HuH-7 (cell line): ENCODE data around the gene ANKRD50.

Experiments
- DNase-seq: peaks from one replicate; pipeline ENCODE4 v3.0.0; 2011; ENCODE audit warnings: low spot score

Gene ANKRD50, protein sequence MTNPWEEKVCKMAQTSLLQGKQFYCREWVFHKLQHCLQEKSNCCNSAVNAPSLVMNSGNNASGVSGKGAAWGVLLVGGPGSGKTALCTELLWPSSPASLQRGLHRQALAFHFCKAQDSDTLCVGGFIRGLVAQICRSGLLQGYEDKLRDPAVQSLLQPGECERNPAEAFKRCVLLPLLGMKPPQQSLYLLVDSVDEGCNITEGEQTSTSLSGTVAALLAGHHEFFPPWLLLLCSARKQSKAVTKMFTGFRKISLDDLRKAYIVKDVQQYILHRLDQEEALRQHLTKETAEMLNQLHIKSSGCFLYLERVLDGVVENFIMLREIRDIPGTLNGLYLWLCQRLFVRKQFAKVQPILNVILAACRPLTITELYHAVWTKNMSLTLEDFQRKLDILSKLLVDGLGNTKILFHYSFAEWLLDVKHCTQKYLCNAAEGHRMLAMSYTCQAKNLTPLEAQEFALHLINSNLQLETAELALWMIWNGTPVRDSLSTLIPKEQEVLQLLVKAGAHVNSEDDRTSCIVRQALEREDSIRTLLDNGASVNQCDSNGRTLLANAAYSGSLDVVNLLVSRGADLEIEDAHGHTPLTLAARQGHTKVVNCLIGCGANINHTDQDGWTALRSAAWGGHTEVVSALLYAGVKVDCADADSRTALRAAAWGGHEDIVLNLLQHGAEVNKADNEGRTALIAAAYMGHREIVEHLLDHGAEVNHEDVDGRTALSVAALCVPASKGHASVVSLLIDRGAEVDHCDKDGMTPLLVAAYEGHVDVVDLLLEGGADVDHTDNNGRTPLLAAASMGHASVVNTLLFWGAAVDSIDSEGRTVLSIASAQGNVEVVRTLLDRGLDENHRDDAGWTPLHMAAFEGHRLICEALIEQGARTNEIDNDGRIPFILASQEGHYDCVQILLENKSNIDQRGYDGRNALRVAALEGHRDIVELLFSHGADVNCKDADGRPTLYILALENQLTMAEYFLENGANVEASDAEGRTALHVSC (N-terminal part only)

GRCh38 chr4:124712372-124713184, at the start of gene ANKRD50:
Gene ANKRD50, minus strand, starts transcription at chr4:124712732. Its CDS starts 2,221 bp downstream, at chr4:124710511.
- DNase-seq, result peak; percentile 57

GRCh38 chr4:124757126-124757525, 44.6 kb upstream of the ANKRD50 start:
- no peak for DNase-seq

DNA sequence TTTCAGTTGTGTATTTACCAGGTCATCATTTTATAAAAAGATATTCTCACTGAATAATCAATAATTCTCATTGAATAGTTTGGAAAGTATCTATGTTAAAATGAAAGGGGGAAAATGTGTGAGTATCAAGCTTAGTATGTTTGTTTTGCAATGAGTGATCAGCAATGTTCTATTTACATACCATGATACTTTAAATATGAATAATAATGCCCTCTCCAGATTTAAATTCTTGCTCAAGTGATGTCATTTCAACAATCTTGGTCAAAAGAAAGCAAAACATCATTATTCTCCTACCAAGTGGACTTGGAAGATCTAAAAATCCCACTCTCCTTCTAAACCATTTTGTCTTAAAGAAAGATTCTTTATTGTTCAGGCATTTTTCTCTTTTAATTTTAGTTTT, 42.1 kb upstream of the ANKRD50 start:
- no peak for DNase-seq

DNA sequence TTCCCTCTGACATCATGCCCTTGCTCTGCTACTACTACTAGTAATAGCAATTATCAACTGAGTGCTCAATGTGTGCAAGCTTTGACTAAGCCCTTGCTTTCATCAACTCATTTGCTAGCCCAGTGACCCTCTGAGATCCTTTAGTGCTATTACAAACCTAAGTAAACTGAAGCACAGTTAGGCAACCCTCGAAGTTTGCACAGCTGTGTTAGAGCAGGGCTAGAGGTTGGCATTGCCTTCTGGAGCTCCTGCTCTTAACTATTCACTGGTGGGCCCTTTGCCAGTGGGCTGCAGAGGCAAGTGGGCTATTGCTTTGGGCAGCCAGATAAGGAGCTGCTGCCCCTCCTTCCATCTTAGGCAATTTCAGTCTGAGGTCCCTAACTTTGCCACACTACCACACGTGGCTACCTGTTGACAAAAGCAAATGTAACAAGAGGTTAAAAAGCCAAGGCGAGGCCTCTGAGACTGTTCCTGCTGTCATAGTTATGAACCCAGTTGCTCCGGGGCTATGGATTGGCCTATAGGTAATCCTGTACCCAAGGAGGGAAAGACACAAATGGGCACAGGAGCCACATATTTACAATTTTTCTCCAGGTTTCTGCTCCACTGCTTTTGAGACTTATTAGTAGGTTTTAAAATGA, 41.5 kb upstream of the ANKRD50 start:
- peak; percentile 39 for DNase-seq

- no peak for DNase-seq
Measured at GRCh38 chr4:124749421-124749820, 36.9 kb upstream of the ANKRD50 start.

DNA sequence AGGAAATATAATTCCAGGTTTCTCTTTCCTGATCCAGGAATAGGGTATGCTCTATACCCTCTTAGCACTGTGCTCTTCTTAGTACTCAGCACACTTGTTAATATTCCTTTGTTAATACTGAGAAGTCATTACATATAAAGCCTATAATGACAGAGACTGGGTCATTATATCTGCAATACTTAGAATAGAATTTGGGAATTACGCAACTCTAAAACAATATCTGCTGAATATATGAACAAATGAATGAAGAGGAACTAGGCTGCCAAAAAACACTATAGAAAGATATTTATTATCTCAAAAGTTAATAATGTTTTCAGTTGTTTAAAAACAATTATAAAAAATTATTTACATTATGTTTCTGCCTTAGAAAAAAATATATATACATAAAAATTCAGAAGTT, 36.4 kb upstream of the ANKRD50 start:
- no peak for DNase-seq

DNA sequence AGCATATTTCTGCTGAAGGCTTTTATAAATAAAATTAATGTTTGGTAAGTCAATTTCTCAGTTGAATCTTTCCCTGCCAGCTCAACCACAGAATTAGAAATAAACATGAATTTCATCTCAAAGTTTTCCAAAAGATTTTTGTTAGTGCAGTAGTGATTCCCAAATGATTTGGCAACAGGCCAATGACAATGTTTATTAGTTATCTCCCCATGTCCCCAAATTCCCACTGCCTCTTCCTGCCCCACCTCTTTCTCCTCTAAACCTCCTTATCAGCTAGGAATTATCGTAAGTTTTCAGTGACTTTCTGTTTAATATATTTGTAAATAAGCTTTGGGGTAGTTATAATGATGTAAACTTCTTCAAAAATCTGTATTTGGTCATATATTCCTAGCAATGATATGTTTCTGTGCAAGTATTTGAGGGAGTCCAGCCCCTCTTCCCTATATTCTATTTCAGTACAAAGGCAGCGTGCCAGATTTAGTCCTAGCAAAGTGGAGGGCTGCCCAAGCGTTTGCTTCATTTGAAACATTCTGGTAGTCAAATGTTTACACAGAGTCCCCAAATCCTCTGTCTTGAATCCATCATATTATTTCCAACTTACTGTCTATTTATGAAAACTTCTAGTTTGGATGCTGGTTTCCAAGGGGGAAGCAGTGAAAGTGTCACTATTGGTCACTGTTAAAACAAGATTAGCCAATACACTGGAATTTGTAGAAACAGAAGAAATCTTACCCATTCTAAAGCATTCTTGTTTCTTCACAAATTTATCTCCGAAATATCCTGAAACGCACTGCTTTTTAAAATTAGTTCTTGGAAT, 33.7 kb upstream of the ANKRD50 start:
- no peak for DNase-seq

GRCh38 chr4:124743711-124744110, 31.2 kb upstream of the ANKRD50 start:
- DNase-seq, result no peak

- DNase-seq, result no peak
Measured at GRCh38 chr4:124740501-124740900, 28.0 kb upstream of the ANKRD50 start.

DNA sequence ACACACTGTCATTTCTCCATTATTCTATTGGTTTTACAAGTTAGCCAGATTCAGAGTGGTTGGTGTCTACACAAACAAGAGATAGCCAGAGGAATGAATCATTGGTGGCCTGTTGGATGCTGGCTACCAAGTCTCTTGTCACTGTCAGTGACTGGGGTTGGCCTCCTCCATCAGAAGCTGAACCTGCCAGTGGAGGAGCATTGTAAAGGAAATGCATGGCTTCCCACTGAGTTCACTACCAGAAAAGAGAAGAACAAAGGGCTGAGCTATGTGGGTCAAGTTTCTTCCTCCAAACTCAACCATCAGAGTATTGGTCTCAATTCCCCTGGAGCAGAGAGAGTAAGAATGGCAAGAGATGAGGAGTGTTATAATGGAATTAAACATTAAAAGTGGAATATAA, 26.5 kb upstream of the ANKRD50 start:
- DNase-seq, result no peak

DNA sequence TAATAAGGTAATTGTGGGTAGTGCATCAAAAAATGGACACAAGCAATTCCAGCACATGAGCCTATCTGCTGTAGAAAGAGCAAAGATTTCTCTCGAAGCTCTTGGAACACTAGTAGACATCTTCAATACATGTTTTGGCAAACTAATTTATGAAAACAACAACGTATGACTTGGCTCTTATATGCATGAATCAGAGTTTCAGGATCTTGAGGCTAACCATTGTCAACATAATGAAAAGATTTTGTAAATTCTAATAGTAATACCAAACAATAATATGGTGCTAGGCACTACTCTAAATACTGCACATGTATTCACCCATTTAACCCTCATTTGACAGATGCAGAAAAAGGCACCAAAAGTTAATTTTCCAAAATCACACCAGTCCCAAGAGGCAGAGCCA, 25.1 kb upstream of the ANKRD50 start:
- no peak for DNase-seq

GRCh38 chr4:124736526-124736925, 24.0 kb upstream of the ANKRD50 start:
- no peak for DNase-seq

GRCh38 chr4:124727331-124727890, 14.9 kb upstream of the ANKRD50 start:
- no peak for DNase-seq

DNA sequence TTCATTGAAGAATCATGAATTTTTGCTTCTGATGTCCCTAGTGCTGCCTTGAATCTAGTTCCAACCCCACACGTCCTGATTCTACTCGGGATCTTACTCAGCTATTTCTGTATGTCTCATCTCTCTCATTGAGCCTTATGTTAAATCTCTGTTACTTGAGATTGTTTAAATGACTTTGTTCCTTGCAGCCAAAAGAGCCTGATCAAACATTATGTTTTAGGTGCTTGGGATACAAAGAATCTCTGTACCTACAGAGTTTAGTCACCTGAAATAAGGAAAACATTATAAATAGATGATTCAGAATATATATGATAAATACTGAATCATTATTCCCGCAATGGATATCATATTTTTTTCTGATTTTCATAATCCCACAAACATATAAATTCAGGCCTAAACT, 13.7 kb upstream of the ANKRD50 start:
- no peak for DNase-seq

DNA sequence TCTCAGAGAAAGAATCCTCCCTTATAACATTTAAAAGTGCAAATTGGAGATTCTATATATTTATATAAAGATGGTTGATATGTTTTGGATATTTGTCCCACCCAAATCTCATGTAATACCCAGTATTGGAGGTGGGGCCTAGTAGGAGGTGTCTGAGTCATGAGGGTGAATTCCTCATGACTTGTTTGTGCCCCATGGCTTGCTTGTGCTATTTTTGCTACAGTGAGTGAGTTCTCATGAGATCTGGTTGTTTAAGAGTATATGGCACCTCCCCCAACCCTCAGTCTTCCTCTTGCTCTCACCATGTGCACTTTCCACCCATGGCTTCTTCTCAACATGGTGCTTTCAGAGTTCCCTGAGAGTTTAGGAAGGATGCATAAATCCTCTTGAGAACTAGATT, 9.5 kb upstream of the ANKRD50 start:
- no peak for DNase-seq

DNA sequence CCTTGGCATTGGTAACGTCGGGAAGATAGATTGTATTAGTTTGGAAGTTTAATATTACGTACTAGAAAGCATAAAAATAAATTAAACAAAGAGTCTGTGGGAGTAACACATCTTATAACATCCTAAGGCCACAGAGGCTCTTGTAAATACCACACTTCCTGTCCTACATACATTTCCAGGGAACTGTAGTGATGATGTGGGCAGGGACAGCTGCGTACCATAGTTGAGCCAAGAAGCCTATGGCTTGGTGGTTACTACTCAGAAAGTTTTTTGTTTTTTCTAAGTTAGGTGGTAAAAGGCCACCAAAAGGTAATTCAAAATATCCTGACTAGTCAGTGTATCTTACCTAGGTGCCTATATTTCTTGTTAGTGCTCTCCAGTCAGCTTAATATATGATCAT, 4.6 kb upstream of the ANKRD50 start:
- DNase-seq, result no peak

DNA sequence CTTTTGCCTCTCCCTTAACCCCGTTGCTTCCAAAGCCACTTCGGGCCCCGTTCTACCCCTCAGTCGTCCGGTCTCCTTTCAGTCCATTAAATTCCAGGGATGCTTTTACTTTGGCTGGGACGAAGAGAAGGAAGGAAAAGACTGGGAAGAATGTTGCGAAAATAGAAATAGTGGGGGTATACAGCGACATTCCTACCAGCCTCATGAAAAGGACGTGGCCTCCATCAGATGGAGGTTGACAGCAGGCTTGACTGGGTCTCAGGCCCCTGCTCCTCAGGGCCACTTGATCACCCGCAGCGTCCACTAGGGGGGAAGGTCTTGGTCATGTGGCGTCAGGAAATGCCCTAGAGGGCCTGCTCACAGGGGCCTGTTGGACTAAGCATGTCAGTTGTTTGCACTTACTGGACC, 657 bp upstream of the ANKRD50 start:
- DNase-seq, result peak; percentile 52

GRCh38 chr4:124711471-124712371, 811 bp downstream of the ANKRD50 start:
- peak; percentile 43 for DNase-seq

DNA sequence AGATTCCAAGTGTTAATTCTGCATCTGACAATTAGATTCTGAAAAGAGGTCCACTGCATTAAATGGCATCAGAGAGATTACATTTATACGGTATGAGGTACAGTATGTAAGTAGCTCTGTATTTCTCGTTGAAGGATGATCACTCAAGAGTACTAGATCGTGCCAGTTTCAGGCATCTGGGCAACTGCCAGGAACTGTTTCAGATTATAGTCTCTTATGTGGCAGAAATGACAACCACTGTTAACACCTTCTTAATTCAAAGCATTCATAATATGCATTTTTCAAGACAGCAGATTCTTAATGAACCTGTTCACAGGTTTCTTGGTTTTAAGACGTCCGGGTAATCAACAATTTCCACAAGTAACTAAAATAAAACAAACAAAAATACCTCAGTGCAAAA, 1.6 kb downstream of the ANKRD50 start:
- no peak for DNase-seq
